Adrenal gland (tissue), 5 donors: ENCODE measurements around the gene INO80E.

ENCODE experiments used
- POLR2A ChIP-seq, 2 donors: fragments of 450-650 bp; IDR thresholded peaks; one replicate each; pipeline ENCODE4 v1.6.1; 2017; ENCODE audit warnings: antibody characterized with exemption in 2 of 2, mild to moderate bottlenecking in 2 of 2, moderate library complexity in 1 of 2
- TF ChIP-seq, protein P1 (sequence below), 6 experiments: fragments of 450-650 bp in 4 of 6; fragments of 200-600 bp in 2 of 6; sonication (generic) in 1 of 6; IDR thresholded peaks; 1 replicate in 5 of 6; 2 replicates in 1 of 6; pipeline versions ENCODE4 v1.5.1 to v1.8.0; 2016 to 2021; ENCODE audit warnings: antibody characterized with exemption in 6 of 6, mild to moderate bottlenecking in 2 of 6, moderate library complexity in 1 of 6
- donor health status: DM: no; HTN: no; CAD: no.

- TF ChIP-seq, protein P1, sequence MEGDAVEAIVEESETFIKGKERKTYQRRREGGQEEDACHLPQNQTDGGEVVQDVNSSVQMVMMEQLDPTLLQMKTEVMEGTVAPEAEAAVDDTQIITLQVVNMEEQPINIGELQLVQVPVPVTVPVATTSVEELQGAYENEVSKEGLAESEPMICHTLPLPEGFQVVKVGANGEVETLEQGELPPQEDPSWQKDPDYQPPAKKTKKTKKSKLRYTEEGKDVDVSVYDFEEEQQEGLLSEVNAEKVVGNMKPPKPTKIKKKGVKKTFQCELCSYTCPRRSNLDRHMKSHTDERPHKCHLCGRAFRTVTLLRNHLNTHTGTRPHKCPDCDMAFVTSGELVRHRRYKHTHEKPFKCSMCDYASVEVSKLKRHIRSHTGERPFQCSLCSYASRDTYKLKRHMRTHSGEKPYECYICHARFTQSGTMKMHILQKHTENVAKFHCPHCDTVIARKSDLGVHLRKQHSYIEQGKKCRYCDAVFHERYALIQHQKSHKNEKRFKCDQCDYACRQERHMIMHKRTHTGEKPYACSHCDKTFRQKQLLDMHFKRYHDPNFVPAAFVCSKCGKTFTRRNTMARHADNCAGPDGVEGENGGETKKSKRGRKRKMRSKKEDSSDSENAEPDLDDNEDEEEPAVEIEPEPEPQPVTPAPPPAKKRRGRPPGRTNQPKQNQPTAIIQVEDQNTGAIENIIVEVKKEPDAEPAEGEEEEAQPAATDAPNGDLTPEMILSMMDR (IDR thresholded peaks at IDR 0.05): no peak
- TF ChIP-seq POLR2A (IDR thresholded peaks at IDR 0.05): no peak
These were observed 28.4 kb downstream of the INO80E start for GRCh38 chr16:30024451-30024850.
